Stomach (tissue), 4 donors: ENCODE results near the gene ARF1.

Experiments used
- CTCF ChIP-seq, 7 experiments: fragments of 450-650 bp in 4 of 7; fragments of 200-600 bp in 3 of 7; sonication (generic) in 3 of 7; IDR thresholded peaks; one replicate each; pipeline ENCODE4 v1.5.1; 2016 to 2019; ENCODE audit warnings: antibody characterized with exemption in 7 of 7, control low read depth in 2 of 7, mild to moderate bottlenecking in 1 of 7
- POLR2A ChIP-seq, 4 donors: fragments of 450-650 bp; IDR thresholded peaks; one replicate each; pipeline ENCODE4 v1.6.1; 2016; ENCODE audit warnings: antibody characterized with exemption in 4 of 4, control low read depth in 2 of 4, mild to moderate bottlenecking in 1 of 4, moderate library complexity in 1 of 4
- POLR2AphosphoS5 ChIP-seq, 3 donors: sonication (generic); formaldehyde crosslinking; IDR thresholded peaks; one replicate each; pipeline ENCODE4 v1.6.1; 2016; ENCODE audit warnings: antibody characterized with exemption in 3 of 3

DNA sequence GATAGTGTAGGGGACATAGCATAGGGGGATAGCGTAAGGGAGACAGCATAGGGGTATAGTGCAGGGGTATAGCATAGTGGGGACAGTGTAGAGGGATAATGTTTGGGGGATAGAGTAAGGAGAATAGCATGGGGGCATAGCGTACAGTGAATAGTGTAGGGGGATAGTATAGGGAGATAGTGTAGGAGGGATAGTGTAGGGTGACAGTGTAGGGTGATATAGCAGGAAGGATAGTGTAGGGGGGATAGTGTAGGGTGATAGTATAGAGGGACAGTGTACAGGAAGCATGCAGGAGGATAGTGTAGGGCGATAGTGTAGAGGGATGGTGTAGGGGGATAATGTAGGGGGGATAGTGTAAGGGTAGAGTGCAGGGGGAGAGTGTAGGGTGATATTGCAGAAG, 11.7 kb upstream of the ARF1 start:
- TF ChIP-seq CTCF (IDR thresholded peaks at IDR 0.05) (no peak), POLR2A (IDR thresholded peaks at IDR 0.05) (no peak), POLR2AphosphoS5 (IDR thresholded peaks at IDR 0.05) (no peak)
